Measurements from ENCODE around the gene NID2.

DNA sequence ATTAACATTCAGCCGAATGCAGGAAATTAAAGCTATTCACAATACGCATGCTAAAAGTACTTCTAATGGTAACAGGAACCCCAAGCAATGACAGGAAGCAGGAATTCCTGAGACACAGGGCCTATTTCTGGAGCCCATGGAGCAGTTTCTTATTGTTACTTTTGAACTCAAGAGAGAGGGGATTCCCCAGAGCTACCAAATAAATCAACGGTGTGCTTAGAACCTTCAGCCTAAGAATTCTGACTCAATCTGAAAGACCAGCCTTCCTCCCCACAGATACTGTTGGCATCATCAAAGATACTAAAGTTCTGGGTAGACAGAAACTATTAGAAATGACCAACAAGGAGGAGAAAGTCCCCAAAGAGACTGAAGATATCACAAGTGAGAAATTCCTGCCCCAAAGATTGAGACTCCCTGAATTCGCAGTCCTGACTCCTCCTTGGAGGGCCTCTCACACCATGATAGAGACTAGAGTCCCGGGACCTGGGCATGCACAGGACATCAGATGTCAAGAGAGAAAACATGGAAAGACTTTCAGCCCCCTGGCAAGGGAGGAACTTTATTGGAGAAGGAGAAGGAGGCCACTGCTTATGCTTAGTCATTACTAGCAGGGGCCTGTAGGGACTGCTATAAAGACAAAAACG lies 46.8 kb downstream of the NID2 start:
- TF ChIP-seq POLR2A (IDR thresholded peaks at IDR 0.05; ENCODE audit: low read depth, low read length) (no peak), SREBF1 (IDR thresholded peaks at IDR 0.05; ENCODE audit: low read length) (no peak), TCF7 (IDR thresholded peaks at IDR 0.05; ENCODE audit: borderline replicate concordance) (peak; percentile 80), RAD21 (IDR thresholded peaks at IDR 0.05; ENCODE audit: insufficient read depth, low read depth, low read length) (peak; percentile 2; the same call in 1 of the 2 replicates), FOXK2 (IDR thresholded peaks at IDR 0.05) (no peak), ESRRA (IDR thresholded peaks at IDR 0.05; ENCODE audit: low read length) (no peak), CREM (IDR thresholded peaks at IDR 0.05; ENCODE audit: low read depth) (peak; percentile 46; the same call in 1 of the 2 replicates), SP1 (IDR thresholded peaks at IDR 0.05; ENCODE audit: low read depth, low read length) (no peak), MXI1 (IDR thresholded peaks at IDR 0.05; ENCODE audit: low read depth, low read length) (no peak)
- TF ChIP-seq, protein P1, sequence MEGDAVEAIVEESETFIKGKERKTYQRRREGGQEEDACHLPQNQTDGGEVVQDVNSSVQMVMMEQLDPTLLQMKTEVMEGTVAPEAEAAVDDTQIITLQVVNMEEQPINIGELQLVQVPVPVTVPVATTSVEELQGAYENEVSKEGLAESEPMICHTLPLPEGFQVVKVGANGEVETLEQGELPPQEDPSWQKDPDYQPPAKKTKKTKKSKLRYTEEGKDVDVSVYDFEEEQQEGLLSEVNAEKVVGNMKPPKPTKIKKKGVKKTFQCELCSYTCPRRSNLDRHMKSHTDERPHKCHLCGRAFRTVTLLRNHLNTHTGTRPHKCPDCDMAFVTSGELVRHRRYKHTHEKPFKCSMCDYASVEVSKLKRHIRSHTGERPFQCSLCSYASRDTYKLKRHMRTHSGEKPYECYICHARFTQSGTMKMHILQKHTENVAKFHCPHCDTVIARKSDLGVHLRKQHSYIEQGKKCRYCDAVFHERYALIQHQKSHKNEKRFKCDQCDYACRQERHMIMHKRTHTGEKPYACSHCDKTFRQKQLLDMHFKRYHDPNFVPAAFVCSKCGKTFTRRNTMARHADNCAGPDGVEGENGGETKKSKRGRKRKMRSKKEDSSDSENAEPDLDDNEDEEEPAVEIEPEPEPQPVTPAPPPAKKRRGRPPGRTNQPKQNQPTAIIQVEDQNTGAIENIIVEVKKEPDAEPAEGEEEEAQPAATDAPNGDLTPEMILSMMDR (IDR thresholded peaks at IDR 0.05 in 2 of 3, conservative IDR thresholded peaks at IDR 0.05 in 1 of 3; ENCODE audit: control insufficient read depth in 2 of 3, extremely low read depth in 1 of 3, insufficient read depth in 1 of 3, low read depth in 3 of 3, low read length in 3 of 3) = no peak
- TF ChIP-seq, protein P2, sequence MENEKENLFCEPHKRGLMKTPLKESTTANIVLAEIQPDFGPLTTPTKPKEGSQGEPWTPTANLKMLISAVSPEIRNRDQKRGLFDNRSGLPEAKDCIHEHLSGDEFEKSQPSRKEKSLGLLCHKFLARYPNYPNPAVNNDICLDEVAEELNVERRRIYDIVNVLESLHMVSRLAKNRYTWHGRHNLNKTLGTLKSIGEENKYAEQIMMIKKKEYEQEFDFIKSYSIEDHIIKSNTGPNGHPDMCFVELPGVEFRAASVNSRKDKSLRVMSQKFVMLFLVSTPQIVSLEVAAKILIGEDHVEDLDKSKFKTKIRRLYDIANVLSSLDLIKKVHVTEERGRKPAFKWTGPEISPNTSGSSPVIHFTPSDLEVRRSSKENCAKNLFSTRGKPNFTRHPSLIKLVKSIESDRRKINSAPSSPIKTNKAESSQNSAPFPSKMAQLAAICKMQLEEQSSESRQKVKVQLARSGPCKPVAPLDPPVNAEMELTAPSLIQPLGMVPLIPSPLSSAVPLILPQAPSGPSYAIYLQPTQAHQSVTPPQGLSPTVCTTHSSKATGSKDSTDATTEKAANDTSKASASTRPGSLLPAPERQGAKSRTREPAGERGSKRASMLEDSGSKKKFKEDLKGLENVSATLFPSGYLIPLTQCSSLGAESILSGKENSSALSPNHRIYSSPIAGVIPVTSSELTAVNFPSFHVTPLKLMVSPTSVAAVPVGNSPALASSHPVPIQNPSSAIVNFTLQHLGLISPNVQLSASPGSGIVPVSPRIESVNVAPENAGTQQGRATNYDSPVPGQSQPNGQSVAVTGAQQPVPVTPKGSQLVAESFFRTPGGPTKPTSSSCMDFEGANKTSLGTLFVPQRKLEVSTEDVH (IDR thresholded peaks at IDR 0.05; ENCODE audit: low read depth, partially characterized antibody) = no peak
- TF ChIP-seq, protein P3, sequence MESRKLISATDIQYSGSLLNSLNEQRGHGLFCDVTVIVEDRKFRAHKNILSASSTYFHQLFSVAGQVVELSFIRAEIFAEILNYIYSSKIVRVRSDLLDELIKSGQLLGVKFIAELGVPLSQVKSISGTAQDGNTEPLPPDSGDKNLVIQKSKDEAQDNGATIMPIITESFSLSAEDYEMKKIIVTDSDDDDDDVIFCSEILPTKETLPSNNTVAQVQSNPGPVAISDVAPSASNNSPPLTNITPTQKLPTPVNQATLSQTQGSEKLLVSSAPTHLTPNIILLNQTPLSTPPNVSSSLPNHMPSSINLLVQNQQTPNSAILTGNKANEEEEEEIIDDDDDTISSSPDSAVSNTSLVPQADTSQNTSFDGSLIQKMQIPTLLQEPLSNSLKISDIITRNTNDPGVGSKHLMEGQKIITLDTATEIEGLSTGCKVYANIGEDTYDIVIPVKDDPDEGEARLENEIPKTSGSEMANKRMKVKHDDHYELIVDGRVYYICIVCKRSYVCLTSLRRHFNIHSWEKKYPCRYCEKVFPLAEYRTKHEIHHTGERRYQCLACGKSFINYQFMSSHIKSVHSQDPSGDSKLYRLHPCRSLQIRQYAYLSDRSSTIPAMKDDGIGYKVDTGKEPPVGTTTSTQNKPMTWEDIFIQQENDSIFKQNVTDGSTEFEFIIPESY (IDR thresholded peaks at IDR 0.05) = no peak
- TF ChIP-seq, protein P4, sequence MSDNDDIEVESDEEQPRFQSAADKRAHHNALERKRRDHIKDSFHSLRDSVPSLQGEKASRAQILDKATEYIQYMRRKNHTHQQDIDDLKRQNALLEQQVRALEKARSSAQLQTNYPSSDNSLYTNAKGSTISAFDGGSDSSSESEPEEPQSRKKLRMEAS (IDR thresholded peaks at IDR 0.05; ENCODE audit: low read depth, low read length) = no peak

Data from GM12878 (cell line).